HG02870 (cell line): ENCODE measurements around the gene NRXN3.

Experiments
- ATAC-seq: cut with Tn5 transposase; IDR thresholded peaks from one replicate; pipeline ENCODE4 v1.9.1; 2021; ENCODE audit warnings: mild to moderate bottlenecking, moderate library complexity; ENCODE audit not compliant: unreplicated experiment

The NRXN3 gene

GRCh38 chr14:78764645-78765044 is 594.5 kb downstream of the NRXN3 start:
- ATAC-seq, result no peak

GRCh38 chr14:78767436-78767835 is 597.3 kb downstream of the NRXN3 start:
- ATAC-seq, result no peak

- no peak for ATAC-seq
These were observed 612.4 kb downstream of the NRXN3 start for GRCh38 chr14:78782551-78782950.

GRCh38 chr14:78785265-78785664 is 615.1 kb downstream of the NRXN3 start:
- ATAC-seq, result no peak

- ATAC-seq, result peak; percentile 62
These were observed 618.5 kb downstream of the NRXN3 start for GRCh38 chr14:78788467-78789360.

- no peak for ATAC-seq
These were observed 620.1 kb downstream of the NRXN3 start for GRCh38 chr14:78790271-78790670.

- ATAC-seq, result no peak
These were observed 628.6 kb downstream of the NRXN3 start for GRCh38 chr14:78798757-78799156.

GRCh38 chr14:78805570-78805969 is 635.4 kb downstream of the NRXN3 start:
- ATAC-seq, result no peak

GRCh38 chr14:78823035-78823434 is 652.9 kb downstream of the NRXN3 start:
- ATAC-seq, result no peak

- no peak for ATAC-seq
These were observed 653.3 kb downstream of the NRXN3 start for GRCh38 chr14:78823516-78823915.

- no peak for ATAC-seq
These were observed 659.1 kb downstream of the NRXN3 start for GRCh38 chr14:78829274-78829673.

GRCh38 chr14:78834766-78835451 is 664.7 kb downstream of the NRXN3 start:
- ATAC-seq, result no peak

- ATAC-seq, result no peak
These were observed 665.7 kb downstream of the NRXN3 start for GRCh38 chr14:78835909-78836308.

- no peak for ATAC-seq
These were observed 666.6 kb downstream of the NRXN3 start for GRCh38 chr14:78836777-78837176.

- no peak for ATAC-seq
These were observed 668.8 kb downstream of the NRXN3 start for GRCh38 chr14:78838959-78839358.

- no peak for ATAC-seq
These were observed 670.7 kb downstream of the NRXN3 start for GRCh38 chr14:78840898-78841297.

- no peak for ATAC-seq
These were observed 677.6 kb downstream of the NRXN3 start for GRCh38 chr14:78847801-78848200.

- peak; percentile 90 for ATAC-seq
These were observed 678.2 kb downstream of the NRXN3 start for GRCh38 chr14:78848234-78848820.

- no peak for ATAC-seq
These were observed 679.8 kb downstream of the NRXN3 start for GRCh38 chr14:78849952-78850351.

- ATAC-seq, result no peak
These were observed 681.0 kb downstream of the NRXN3 start for GRCh38 chr14:78851189-78851588.

GRCh38 chr14:78852040-78852439 is 681.9 kb downstream of the NRXN3 start:
- ATAC-seq, result no peak

GRCh38 chr14:78857974-78858373 is 687.8 kb downstream of the NRXN3 start:
- no peak for ATAC-seq
